C4-2B (cell line): Measurements from ENCODE around the gene TAGLN2.

Experiments
- ZFX ChIP-seq: fragments of 450-650 bp; IDR thresholded peaks from 2 replicates; pipeline ENCODE4 v1.6.1; 2017
- TF ChIP-seq, protein P1 (sequence below): fragments of 450-650 bp; conservative IDR thresholded peaks from 2 replicates; pipeline ENCODE4 v1.5.1; 2017; ENCODE audit warnings: mild to moderate bottlenecking

DNA sequence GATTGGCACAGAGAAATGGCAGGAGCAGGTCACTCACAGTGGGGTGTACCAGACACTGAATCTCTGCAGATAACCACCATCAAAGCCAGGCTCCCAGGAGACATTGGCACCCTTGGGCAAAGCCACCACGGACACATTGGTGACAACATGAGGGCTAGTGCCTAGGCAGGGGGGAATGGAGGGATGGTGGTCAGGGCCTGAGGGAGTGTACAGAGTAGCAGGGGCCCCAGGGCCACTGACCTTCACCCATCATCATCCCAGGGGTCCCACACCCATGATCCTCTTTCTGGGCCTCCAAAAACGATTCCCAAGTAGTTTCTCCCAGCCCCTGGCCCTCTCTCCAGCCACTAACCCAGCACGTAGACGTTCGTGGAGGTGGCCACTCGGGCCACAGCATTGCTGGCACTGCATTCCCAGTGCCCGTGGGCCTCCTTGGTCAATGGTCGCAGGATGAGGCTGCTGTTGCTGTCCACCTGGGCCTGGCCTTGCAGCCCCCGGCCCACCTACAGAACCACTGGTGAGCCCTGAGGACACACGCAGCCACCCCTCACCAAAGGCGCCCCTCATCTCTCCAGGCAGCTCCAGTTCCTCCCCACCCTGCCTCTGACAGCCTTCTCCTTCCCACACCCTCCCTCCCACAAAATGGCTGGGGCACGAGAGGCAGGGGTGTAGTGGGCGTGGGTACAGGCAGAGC, 5.9 kb upstream of the TAGLN2 start:
- TF ChIP-seq, protein P1, sequence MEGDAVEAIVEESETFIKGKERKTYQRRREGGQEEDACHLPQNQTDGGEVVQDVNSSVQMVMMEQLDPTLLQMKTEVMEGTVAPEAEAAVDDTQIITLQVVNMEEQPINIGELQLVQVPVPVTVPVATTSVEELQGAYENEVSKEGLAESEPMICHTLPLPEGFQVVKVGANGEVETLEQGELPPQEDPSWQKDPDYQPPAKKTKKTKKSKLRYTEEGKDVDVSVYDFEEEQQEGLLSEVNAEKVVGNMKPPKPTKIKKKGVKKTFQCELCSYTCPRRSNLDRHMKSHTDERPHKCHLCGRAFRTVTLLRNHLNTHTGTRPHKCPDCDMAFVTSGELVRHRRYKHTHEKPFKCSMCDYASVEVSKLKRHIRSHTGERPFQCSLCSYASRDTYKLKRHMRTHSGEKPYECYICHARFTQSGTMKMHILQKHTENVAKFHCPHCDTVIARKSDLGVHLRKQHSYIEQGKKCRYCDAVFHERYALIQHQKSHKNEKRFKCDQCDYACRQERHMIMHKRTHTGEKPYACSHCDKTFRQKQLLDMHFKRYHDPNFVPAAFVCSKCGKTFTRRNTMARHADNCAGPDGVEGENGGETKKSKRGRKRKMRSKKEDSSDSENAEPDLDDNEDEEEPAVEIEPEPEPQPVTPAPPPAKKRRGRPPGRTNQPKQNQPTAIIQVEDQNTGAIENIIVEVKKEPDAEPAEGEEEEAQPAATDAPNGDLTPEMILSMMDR: no peak
- no peak for TF ChIP-seq ZFX
